ENCODE results near the gene BCCIP.

The BCCIP gene

DNA sequence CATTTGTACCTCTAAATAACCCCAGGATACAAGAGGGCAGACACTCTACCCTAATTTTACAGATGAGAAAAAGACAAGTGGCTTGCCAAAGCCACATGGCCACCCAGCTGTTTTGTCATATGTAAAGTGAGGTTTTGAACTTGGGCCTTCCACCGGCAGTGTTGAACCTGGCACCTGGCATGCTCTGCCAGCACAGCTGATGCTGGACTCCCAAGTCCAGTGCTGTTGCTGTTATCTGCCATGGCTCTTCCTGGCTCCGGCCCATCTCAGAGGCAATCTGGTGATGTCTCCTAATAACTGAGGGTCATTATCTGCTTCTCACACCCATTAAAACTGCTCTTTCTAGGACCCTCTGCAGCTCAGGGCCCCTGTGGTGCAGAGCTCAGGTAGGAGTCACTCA lies 25.0 kb downstream of the BCCIP start:
- DNase-seq = no peak

DNA sequence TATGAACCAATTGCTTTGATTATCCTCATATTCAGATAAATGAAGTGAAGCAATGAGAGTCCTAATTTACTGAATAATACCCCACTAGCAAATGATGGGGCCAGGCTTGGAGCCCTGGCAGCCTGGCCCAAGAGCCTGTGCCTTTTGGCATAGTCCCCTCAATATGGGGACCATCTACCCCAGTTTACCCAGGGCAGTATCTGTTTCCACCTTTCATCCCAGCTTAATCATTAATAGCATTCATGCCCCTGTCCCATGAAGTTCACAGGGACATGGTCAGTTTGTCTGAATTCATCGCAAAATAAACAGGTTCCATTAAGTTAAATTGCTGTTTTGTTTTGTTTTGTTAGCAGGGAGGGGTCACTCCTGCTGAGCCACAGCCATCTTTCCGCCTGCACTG lies 25.5 kb downstream of the BCCIP start:
- DNase-seq = no peak

DNA sequence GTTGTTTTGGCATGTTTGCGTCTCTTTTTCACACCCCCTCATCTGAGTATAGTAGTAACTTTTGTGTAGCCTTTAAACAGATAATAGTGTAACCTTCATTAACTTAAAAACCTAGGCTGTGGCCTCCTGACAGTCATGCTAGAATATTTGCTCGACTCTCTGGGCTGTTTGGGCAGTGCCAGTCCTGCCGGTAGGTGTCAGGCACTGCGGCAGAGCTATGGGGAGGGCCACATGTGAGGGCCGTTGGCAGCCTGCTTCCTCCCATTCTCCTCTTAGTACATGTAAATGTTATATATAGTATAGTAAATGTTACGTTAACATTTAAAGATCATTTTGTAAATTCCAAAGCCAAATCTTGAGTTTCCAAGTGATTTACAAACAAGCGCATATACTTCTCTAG lies 26.1 kb downstream of the BCCIP start:
- DNase-seq = no peak

DNA sequence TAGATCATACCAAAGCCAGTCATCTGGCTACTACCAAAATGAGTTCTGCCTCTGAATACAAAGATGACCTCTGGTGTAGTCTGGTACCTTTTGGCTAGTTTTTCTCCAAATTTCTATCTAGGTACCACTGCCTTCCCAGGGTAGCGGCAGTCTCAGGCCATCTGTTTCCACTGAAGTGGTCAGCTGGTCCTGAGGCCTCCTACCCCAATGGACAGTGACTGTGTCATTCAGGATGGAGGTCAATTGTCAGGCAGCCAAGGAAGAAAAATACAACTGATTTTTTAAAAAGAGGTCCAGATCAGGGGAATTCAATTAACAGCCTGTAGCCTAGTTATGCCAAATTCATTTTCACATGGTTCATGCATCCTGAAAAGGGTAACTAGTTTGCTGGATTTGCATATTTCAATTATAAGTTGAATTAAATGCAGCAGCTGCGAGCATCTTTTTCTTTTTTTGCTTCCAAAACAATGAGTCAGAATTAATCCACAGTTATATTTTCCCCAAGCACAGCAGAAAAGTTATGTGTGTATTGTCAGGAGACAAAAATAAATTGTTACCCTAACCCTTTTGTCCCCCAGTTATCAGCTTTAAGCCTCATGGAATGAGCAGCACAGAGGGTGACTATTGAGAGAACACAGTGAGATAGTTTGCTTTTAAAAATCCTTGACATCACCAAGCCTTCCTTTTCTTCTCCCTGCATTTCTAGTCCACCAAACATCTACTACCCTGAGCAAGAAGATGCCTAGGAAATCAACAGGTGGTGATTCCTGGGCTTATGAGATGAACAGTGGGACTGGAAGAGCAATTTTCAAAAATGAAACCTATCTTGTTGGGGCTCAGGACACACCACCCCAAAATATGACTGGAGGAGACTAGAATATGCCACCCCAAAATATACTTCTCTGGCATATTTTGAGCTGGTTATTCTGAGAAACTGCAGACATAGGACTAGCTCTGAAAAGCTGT lies 27.7 kb downstream of the BCCIP start:
- DNase-seq = no peak

DNA sequence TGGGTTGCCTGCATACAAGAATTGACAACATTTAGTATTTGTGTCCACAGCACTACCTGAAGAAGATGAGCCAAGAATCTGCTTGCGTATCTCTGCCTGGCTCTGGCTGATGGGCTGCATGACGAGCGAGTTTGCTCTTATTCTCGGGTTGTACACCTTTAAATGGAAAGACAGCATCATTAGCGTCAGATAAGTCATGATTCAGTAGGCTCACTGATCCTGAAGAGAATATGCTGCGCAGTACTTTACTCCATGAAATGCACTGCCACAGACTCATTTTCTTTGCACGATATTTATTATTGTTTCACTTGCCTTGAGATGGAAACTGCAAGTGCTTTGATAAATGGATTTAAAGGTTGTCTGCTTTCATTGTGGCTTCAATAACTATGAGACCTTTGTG lies 29.1 kb downstream of the BCCIP start:
- no peak for DNase-seq

DNA sequence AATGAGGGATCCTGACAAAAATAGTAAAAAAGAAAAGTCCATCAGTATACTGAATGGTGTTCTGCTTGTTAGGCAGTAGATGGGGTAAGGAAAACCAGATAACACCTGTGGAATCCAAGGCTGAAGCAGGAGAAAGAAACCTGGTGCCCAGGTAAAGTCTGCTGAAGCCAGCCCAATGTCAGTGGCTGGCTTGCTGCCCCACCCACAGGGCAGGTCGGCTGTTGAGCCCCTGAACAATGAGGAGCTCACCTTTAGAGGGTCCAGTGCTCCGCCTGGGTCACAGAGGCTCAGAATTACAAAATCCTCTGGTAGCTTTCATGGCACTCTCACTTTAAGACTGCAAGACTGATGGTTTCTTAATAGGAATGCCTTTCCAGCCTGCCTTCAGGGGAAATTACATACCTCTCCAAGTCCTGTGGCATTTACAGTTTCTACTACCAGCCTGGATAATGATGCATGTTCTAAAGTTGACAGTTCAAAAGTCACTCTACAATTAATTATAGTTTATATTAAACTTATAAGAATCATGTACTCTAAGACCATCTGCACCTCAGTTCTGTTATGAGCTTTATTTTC lies 33.9 kb downstream of the BCCIP start:
- no peak for DNase-seq

DNA sequence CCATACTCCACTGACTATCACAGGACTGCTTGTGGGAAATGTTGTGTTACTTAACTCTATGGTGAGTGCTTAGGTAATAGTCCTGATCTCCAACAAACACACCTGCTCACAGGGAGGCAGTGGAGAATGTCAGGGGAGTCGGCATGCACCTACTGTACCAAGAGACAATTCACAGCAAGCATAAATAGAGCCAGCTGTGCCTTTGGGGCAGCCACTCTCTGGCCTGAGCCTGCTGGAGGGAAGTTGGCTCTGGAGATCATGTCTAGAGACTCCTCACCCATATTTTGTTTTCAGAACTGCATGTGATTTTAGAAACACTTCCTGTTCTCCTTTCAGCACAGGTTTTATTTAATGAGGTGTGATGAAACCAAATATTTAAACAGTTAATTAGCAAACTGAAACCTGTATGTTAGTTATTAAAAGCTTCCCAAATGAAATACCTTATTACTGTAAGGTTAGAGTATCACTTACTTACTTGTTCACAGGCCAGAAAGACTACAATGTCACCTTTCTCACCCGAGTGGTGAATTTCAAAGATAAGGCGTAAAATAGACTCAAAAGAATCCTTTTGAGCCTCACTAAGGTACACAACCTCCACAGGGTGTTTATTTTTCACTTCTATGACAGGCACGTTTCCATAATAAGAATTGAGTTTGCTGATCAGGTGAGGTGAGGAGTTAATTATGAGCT lies 35.9 kb downstream of the BCCIP start:
- no peak for DNase-seq

DNA sequence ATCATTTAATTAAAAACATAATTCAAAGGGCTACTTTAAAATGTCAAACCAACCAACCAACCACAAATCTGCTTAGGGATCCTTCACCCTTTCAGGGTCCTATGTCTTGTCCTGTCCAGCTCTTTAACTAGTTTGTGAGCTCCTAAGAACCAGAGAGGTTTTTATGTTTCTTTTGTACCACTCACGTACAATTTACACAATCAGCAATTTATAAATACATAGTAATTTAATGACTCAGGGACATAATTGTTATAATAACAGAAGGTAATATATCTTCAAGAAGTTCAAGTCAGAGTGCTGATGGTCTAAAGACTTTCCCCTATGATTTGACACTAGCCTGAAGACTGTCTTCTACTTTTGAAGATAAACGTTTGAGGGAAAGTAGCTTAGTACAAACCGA lies 41.8 kb downstream of the BCCIP start:
- DNase-seq = no peak

DNA sequence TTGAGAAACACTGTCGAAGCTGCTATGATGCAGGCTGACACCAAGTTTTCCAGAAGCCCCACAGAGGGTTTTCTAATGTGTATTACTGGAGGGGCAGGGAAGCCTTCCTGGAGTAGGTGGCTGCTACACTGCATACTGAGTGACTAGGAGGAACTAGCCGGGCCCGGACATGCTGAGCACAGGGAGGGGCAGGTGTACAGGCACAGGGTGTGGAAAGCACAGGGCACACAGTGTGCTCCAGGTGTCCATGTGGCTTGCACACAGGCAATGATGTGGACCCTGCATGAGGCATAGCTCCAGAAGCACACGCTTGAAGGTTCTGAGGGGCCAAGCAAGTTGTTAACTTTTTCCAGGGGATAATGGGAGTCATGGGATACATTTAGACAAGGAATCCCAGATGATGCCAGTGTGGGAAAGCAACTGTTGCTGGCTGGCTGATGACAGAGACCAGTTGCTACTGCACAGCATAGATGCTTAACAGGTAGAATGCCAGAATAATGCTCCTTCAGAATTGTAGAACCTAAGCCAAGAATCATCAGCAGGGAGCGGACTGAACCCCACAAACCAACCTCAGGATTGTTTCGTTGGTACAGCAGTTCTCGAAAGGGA lies 43.2 kb downstream of the BCCIP start:
- no peak for DNase-seq

DNA sequence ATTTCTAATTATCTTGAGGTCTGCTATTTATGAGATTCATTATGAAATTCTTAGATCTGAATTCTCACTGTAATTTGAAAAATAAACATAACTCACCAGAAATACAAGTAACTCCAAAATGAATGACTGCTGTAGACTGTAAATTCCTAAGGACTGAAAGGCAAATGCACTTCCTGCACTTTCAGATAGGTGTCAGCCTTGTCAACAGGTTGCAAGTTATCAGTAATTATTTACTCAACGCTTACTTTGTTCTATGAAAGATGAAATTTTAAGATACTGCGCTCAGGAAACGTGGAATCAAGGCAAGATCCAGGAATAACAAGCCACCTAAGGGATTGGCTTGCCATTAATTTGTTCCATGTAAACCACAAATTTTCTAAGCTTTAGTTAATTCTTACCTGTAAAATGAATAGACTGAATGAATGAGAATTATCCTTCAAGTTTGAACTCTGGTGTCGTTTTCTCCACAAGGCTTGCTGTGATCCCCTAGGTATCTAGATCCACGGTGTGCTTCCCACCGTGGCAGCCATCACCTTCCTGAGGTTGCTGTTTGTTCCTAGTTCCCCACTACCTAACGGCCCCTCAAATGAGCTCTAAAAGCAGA lies 45.1 kb downstream of the BCCIP start:
- no peak for DNase-seq

DNA sequence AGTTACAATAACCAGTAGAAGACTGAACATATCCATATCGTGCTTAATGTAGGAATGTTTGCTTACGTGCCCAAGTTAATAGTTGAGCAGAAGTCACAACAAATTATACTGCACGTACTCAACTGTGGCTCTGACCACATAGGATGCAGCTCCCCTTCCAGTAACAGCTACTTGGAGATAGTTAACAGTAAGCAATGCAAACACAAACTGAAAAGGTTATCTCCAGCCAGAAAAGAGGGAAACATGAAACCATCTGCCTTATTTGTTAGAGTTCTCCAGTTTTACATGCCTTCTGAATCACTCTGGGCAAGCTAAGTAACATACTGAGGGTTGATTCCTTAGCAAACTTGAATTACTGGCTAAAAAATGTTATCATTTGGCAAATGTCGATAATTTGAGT lies 48.0 kb downstream of the BCCIP start:
- no peak for DNase-seq

DNA sequence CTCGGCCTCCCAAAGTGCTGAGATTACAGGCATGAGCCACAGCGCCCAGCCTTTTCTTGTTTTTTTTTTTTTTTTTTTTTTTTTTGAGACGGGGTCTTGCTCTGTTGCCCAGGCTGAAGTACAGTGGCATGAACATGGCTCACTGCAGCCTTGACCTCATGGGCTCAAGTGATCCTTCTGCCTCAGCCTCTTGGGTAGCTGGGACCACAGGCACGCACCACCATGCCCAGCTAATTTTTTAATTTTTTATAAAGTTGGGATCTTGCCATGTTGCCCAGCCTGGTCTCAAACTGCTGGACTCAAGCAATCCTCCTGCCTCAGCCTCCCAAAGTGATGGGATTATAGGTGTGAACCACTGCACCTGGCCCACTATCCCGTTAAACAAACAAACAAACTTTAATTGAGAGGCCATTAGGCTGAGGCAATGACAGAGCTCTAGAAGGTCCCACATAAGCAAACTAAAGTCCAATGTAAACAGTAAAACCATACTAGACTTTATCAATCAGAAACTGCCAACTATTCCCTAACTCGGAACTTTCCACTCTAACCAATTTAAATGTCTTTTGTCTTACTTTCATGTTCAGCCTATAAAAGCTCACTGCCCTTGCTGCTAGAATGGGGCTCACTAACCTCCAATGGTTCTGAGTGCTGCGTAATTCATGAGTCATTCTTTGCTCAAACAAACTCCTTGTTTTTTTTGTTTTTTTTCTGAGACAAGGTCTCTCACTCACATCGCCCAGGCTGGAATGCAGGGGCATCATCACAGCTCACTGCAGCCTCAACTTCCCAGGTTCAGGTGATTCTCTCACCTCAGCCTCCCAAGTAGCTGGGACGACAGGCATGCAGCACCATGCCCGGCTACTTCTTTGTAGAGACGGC lies 55.9 kb downstream of the BCCIP start:
- no peak for DNase-seq

DNA sequence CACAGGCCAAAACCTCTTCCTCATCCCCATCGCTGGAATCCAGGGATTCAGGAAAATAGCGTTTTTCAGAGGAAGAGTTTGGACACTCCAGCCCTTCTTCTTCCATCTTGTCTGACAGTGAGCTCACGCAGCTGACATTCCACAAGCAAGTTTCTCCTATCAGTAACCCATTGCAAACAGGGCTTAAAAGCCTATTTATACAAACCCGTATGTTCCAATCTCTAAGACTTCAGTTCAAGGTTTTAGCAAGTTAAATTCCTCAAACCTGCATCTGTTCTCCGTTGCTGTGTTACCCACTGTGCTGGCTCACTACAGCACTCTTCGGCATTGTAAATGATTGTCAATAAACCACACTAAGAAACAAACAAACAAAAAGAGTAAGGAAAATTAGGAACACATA lies 57.4 kb downstream of the BCCIP start:
- DNase-seq = no peak

DNA sequence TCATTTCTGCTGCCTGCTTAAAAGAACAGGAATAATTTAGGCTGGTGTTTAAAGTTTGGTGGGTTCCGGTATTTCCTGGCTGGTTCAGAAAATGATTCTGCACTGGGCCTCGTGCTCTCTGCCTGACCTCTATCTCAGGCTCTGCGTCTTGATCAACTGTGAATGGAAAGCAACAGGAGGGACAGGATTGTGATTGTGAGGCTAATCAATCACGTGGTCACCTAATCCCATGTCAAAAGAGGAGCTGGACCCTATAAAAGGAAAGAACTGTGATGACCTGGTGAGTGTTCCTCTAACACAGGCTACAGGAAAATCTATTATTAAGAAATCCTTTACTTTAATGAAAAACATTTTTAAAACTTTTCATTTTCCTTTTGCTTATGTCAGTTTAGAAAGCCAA lies 57.8 kb downstream of the BCCIP start, which contains the start of gene DHX32:
DHX32 (minus strand) TSS at position 101 of the 400 bp plus-strand sequence. CDS start 468 bp downstream, outside the sequence.
- no peak for DNase-seq

DNA sequence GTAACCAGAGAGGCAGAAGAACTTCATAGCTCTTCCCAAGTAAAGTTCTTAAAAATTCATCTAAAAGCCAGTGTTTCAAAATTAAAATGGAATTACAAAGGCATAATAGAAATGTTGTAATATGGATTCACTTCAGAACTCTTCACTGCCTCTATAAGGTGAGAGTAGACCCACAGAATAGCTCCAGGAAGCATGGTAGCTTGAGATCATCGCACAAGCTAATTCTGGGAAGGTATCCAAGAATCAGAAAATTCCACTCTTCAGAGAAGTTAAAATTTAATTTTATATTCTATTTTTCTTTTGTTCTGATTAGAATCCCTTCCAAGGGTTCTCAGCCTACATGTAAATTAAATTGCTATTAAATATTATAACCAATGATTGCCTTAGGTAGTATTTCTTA lies 59.2 kb downstream of the BCCIP start:
- DNase-seq = no peak

DNA sequence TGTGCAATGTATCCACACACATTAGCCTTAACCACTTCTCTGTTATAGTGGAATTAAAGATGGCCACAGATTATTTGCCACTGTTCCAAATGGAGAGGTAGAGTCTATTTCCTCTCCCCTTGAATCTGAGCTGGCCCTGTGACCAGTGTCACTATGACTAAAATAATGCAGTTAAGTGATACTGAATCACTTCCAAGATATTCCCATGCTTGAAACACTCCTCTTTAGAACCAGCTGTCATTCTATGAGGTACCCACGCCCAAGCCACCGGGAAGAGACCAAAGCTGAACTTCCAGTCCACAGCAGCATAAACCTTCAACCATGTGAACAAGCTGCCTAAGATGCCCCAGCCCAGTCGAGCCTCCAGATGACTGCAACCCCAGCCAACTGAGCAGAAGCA lies 59.9 kb downstream of the BCCIP start:
- DNase-seq = no peak
